ENCODE measurements around the gene MMP8.

The MMP8 gene

DNA sequence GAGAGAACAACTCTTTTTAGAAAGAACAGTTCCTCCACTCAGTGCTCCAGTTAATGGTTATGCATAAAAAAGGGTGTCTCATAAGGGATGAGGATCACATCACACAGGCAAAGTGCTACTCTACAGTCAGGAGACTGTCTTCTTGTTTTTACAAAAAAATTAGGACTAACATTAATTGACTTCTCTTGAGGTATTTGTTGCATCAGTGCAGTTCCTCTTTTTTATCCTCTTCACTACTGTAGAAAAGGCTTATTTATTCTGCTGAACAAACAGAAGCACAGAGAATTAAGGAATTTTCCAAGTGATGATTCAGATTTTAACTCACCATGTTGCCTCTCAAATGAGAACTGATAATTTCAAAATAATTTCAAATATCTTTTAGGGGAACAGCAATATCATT is 1.9 kb downstream of the MMP8 start:
- no peak for DNase-seq (ENCODE audit: extremely low read depth in 1 of 2, low read depth in 1 of 2)

GRCh38 chr11:102719620-102720277 is 5.0 kb downstream of the MMP8 start:
- no peak for DNase-seq (ENCODE audit: extremely low read depth in 1 of 2, low read depth in 1 of 2)

- DNase-seq (ENCODE audit: extremely low read depth in 1 of 2, low read depth in 1 of 2), result no peak
Observed at GRCh38 chr11:102717280-102717679, 7.5 kb downstream of the MMP8 start.

DNA sequence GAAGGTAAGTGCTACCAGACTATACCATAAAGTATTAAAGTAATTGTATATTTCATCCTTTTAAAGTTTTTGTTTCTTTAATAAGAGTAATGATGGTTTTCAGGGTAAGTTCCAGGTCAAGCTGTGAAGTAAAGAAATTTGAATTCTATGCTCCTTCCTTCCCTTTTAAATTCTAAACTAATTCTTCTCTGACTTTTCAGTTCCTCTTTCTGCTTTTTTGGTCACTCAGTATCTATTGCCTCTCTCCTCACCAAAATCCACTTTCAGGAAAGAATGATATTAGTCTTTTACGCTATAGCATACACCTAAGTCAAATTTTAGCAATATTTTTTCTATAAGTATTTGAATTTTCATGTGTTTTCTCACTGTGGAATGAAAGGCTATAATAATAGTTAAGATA is 8.2 kb downstream of the MMP8 start:
- no peak for DNase-seq (ENCODE audit: extremely low read depth in 1 of 2, low read depth in 1 of 2)

GRCh38 chr11:102712137-102712536 is 12.6 kb downstream of the MMP8 start:
- no peak for DNase-seq (ENCODE audit: extremely low read depth in 1 of 2, low read depth in 1 of 2)

- DNase-seq (ENCODE audit: extremely low read depth in 1 of 2, low read depth in 1 of 2), result no peak
Observed at GRCh38 chr11:102709201-102709945, 15.4 kb downstream of the MMP8 start.

DNA sequence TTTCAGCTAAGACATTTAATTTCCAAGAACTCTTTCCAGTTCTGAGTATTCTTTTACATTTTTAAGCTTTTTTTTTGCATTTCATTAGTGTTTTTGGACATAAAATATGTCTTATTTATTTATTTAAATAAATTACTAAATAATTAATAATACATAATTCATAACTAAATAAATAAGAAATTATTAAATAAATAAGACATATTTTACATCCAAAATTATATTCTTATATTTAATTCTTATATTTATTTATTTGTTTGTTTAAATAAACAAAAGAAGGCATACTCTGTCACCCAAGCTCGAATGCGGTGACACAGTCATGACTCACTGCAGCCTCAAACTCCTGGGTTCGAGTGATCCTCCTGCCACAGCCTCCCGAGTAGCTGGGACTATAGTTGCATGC is 16.1 kb downstream of the MMP8 start:
- no peak for DNase-seq (ENCODE audit: extremely low read depth in 1 of 2, low read depth in 1 of 2)

GRCh38 chr11:102705626-102706025 is 19.1 kb downstream of the MMP8 start, which contains the start of gene MMP27:
Gene MMP27 (minus strand): TSS chr11:102705769. CDS start chr11:102705714, 55 bp downstream.
- no peak for DNase-seq (ENCODE audit: extremely low read depth in 1 of 2, low read depth in 1 of 2)

DNA sequence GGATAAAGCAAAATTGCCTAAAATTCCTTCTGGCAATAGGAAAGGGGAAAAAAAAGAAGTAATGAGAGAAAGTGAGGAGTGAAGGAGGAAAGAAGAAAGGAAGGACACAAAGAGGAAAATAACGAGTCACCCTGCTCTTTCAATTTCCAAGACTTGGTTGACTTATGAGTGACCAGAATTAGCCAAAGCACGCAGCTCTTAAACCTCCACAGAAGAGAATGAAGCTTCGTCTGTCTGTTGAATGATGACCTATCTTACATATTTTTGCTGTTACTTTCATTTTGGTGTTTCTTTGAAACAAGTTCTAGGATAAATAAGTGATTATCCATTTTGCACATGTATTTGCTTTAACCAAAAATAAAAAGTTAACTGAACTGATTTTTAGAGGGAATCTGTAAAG is 19.9 kb downstream of the MMP8 start:
- no peak for DNase-seq (ENCODE audit: extremely low read depth in 1 of 2, low read depth in 1 of 2)

DNA sequence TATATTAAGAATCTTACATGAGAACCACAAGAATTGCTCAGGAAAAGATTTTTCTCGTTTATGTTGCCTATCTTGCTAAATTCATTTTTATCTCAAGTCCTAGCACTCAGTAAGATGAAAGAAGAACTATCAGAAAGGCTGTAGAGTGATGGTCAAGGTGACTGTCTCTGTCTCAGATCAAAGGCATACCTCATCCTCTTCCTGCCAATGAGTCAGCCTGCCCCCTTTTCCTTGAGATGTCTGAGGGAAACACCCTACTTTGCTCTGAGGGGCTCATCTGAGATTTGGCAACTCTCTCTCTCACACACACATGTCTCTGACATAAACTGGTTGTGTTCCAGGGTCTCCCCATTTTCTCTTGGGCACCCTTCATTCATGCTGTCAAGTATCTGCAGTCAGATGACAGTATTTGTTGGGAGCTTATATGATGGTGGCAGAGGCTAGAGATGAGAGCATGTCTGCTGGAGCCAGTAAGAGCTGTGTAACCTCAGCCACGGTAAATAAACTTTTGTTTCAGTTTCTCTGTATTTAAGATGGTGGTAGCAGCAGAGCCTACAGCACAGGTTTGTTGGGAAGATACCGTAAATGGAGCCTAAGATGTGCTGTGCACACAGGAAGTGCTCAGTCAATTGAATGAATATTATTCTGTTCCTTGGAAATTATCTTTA is 20.8 kb downstream of the MMP8 start:
- DNase-seq (ENCODE audit: extremely low read depth in 1 of 2, low read depth in 1 of 2), result no peak

DNA sequence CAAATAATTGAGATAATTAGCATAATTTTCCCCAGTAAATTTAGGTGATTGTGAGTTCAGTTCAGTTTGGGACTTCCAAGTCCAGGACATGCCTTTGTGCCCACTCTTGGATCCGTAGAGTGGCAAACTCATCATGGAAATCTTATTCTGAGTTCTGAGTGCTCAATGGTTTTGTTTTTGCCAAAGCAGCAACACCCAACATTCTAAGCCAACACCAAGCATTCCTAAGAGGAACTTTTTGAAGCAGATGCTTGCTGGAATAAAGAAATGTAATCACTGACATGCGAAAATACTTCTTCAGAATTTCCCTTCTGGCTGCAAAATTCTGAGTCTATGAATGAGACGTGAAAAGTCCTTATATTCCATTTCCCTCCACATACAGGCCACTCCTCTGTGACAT is 29.6 kb downstream of the MMP8 start:
- DNase-seq (ENCODE audit: extremely low read depth in 1 of 2, low read depth in 1 of 2), result no peak

DNA sequence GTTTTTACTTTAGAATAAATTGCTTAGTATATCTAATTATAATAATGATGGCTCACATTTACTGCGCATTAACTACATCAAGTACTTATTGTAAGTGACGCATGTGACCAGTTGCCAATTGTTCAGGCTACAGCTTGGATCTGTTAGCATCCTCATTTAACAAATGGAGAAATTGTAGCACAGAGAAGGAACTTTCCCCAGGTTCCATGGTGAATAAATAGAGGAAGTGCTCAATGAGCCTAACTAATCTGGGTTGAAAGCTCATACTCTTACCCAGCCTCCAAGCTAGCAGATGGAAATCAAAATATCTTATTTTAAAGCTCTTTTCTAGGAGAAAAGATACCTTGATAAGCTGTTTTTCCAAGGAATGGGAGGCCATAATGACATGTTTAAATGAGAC is 39.0 kb downstream of the MMP8 start:
- DNase-seq (ENCODE audit: extremely low read depth in 1 of 2, low read depth in 1 of 2), result no peak

GRCh38 chr11:102685338-102685737 is 39.4 kb downstream of the MMP8 start:
- DNase-seq (ENCODE audit: extremely low read depth in 1 of 2, low read depth in 1 of 2), result no peak

- DNase-seq (ENCODE audit: extremely low read depth in 1 of 2, low read depth in 1 of 2), result no peak
Observed at GRCh38 chr11:102683277-102683676, 41.5 kb downstream of the MMP8 start.

- DNase-seq (ENCODE audit: extremely low read depth in 1 of 2, low read depth in 1 of 2), result no peak
Observed at GRCh38 chr11:102680945-102681344, 43.8 kb downstream of the MMP8 start.

DNA sequence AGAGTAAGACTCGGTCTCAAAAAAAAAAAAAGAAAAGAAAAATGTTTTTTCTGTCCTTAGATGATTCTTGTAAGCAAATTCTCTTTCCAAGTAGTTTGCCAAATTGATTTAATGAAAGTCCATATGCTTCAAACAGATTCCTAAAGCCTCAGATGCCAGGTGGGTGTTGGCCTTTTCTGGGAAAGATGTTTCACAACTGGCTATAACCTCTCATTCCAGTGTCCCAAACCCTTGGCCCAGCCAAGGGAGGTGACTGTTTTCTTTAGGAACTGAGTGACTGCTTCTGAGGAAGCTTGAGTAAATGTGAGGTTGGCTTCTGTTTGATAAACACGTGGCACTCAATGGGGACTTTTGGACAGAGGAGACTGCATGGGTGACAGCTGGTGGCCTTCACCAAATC is 46.7 kb downstream of the MMP8 start:
- no peak for DNase-seq (ENCODE audit: extremely low read depth in 1 of 2, low read depth in 1 of 2)

GRCh38 chr11:102676084-102676483 is 48.7 kb downstream of the MMP8 start:
- no peak for DNase-seq (ENCODE audit: extremely low read depth in 1 of 2, low read depth in 1 of 2)

GRCh38 chr11:102669664-102670063 is 55.1 kb downstream of the MMP8 start:
- no peak for DNase-seq (ENCODE audit: extremely low read depth in 1 of 2, low read depth in 1 of 2)

- DNase-seq (ENCODE audit: extremely low read depth in 1 of 2, low read depth in 1 of 2), result no peak
Observed at GRCh38 chr11:102666331-102666957, 58.3 kb downstream of the MMP8 start.

DNA sequence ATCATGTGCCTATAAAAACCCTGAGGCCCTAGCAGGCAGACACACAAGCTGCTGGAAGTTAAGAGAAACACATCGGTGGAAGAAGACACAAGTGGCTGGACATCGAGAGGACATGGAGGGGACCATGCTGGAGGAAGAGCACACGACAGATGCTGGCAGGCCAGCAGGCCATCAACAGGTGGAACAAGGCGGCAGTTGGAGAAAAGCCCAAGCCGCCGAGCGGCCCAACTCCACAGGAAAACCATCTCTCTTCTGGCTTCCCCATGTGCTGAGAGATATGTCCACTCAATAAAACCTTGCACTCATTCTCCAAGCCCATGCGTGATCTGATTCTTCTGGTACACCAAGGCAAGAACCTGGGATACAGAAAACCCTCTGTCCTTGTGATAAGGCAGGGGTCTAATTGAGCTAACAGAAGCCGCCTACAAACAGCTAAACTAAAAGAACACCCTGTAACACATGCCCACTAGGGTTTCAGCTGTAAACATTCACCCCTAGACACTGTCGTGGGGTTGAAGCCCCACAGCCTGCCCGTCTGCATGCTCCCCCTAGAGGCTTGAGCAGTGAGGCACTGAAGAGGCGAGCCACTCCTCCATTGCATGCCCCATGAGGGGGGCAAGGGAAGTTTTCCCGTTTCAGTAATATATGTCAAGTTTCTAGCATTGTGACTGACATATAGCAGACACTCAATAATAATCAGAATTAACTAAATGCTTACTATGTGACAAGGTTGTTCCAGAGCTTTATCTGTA is 60.6 kb downstream of the MMP8 start:
- DNase-seq (ENCODE audit: extremely low read depth in 1 of 2, low read depth in 1 of 2), result no peak

- no peak for DNase-seq (ENCODE audit: extremely low read depth in 1 of 2, low read depth in 1 of 2)
Observed at GRCh38 chr11:102662607-102663006, 62.1 kb downstream of the MMP8 start.
